ENCODE measurements around the gene AQP3.
"Not testable (repeated sequence)": the region's sequence is repeated elsewhere in the genome, so short reads cannot be mapped to it uniquely, and the experiment has no call there.

Gene AQP3

GRCh38 chr9:33446946-33447798, at the start of gene AQP3:
Gene AQP3 (minus strand): TSS chr9:33447593. CDS start chr9:33447530, 63 bp downstream.
- DNase-seq (ENCODE audit: extremely low read depth in 1 of 2, low read depth in 1 of 2), result peak in 1 of 2 donors; percentile 64

- DNase-seq (ENCODE audit: extremely low read depth in 1 of 2, low read depth in 1 of 2), result not testable (repeated sequence)
Measured at GRCh38 chr9:33493819-33494218, 46.4 kb upstream of the AQP3 start.

- DNase-seq (ENCODE audit: extremely low read depth in 1 of 2, low read depth in 1 of 2), result no peak
Measured at GRCh38 chr9:33489066-33489465, 41.7 kb upstream of the AQP3 start.

- not testable (repeated sequence) for DNase-seq (ENCODE audit: extremely low read depth in 1 of 2, low read depth in 1 of 2)
Measured at GRCh38 chr9:33485312-33485711, 37.9 kb upstream of the AQP3 start.

GRCh38 chr9:33480976-33481375, 33.6 kb upstream of the AQP3 start:
- DNase-seq (ENCODE audit: extremely low read depth in 1 of 2, low read depth in 1 of 2), result no peak

- no peak for DNase-seq (ENCODE audit: extremely low read depth in 1 of 2, low read depth in 1 of 2)
Measured at GRCh38 chr9:33480106-33480505, 32.7 kb upstream of the AQP3 start.

GRCh38 chr9:33476503-33476902, 29.1 kb upstream of the AQP3 start:
- DNase-seq (ENCODE audit: extremely low read depth in 1 of 2, low read depth in 1 of 2), result no peak

GRCh38 chr9:33475357-33475756, 28.0 kb upstream of the AQP3 start:
- no peak for DNase-seq (ENCODE audit: extremely low read depth in 1 of 2, low read depth in 1 of 2)

GRCh38 chr9:33473643-33474352, 26.4 kb upstream of the AQP3 start, which contains the start of gene NOL6:
Gene NOL6 (minus strand): TSS chr9:33473924. CDS start chr9:33473842, 82 bp downstream.
- DNase-seq (ENCODE audit: extremely low read depth in 1 of 2, low read depth in 1 of 2), result peak; percentile 95 to 99

- DNase-seq (ENCODE audit: extremely low read depth in 1 of 2, low read depth in 1 of 2), result no peak
Measured at GRCh38 chr9:33472881-33473615, 25.7 kb upstream of the AQP3 start.

GRCh38 chr9:33472171-33472880, 24.9 kb upstream of the AQP3 start:
- no peak for DNase-seq (ENCODE audit: extremely low read depth in 1 of 2, low read depth in 1 of 2)

- DNase-seq (ENCODE audit: extremely low read depth in 1 of 2, low read depth in 1 of 2), result no peak
Measured at GRCh38 chr9:33471361-33471760, 24.0 kb upstream of the AQP3 start.

- no peak for DNase-seq (ENCODE audit: extremely low read depth in 1 of 2, low read depth in 1 of 2)
Measured at GRCh38 chr9:33469891-33470290, 22.5 kb upstream of the AQP3 start.

GRCh38 chr9:33468797-33469621, 21.6 kb upstream of the AQP3 start:
- DNase-seq (ENCODE audit: extremely low read depth in 1 of 2, low read depth in 1 of 2), result no peak

- no peak for DNase-seq (ENCODE audit: extremely low read depth in 1 of 2, low read depth in 1 of 2)
Measured at GRCh38 chr9:33468215-33468730, 20.9 kb upstream of the AQP3 start.

- DNase-seq (ENCODE audit: extremely low read depth in 1 of 2, low read depth in 1 of 2), result no peak
Measured at GRCh38 chr9:33467526-33467925, 20.1 kb upstream of the AQP3 start.

GRCh38 chr9:33466565-33467495, 19.4 kb upstream of the AQP3 start:
- peak in 1 of 2 donors; percentile 47 for DNase-seq (ENCODE audit: extremely low read depth in 1 of 2, low read depth in 1 of 2)

Data from stimulated activated CD8-positive, alpha-beta memory T cell treated with anti-CD3 and anti-CD28 coated beads, Interleukin-7, amount 100 ng/mL, for 48 hours (primary cell).